ENCODE measurements around the gene BHLHE41.

BHLHE41 gene

GRCh38 chr12:26162905-26163304, 38.1 kb upstream of the BHLHE41 start:
- Histone ChIP-seq H3K27me3 (ENCODE audit: insufficient read depth, low read length, poor library complexity) (no peaks in the 10 kb centered on the region), H3K4ac (ENCODE audit: low read depth, low read length) (no peak overlapping the region), H4K8ac (ENCODE audit: low read depth, low read length) (no peak overlapping the region), H3K9ac (ENCODE audit: low read length) (no peak overlapping the region), H3K23ac (ENCODE audit: low read length) (no peak overlapping the region), H3K18ac (ENCODE audit: low read length) (no peak overlapping the region), H3K79me2 (ENCODE audit: control insufficient read depth, insufficient read depth, low read length) (no peaks in the 10 kb centered on the region), H2AK5ac (ENCODE audit: low read length) (no peak overlapping the region), H2BK5ac (ENCODE audit: low read length) (no peak overlapping the region), H3K27ac (ENCODE audit: low read depth, low read length) (no peak overlapping the region), H3K36me3 (ENCODE audit: control insufficient read depth, insufficient read depth, low read length) (no peaks in the 10 kb centered on the region), H2BK120ac (ENCODE audit: low read depth, low read length) (no peak overlapping the region), H3K4me3 (ENCODE audit: low read length) (no peak overlapping the region), H4K5ac (ENCODE audit: low read length) (no peak overlapping the region), H3K79me1 (ENCODE audit: low read length) (no peaks in the 10 kb centered on the region), H3K4me1 (ENCODE audit: control insufficient read depth, low read depth, low read length) (no peaks in the 10 kb centered on the region), H2BK15ac (replicated peaks; ENCODE audit: low read depth) (no peak overlapping the region), H3K4me2 (ENCODE audit: low read length) (no peak overlapping the region), H3K56ac (ENCODE audit: low read length) (no peak overlapping the region)
- no peak for DNase-seq
- WGBS (ENCODE audit: extremely low coverage, insufficient coverage, low lambda C conversion rate) = 100% methylated on average over 1 of the region's 4 CpGs

DNA sequence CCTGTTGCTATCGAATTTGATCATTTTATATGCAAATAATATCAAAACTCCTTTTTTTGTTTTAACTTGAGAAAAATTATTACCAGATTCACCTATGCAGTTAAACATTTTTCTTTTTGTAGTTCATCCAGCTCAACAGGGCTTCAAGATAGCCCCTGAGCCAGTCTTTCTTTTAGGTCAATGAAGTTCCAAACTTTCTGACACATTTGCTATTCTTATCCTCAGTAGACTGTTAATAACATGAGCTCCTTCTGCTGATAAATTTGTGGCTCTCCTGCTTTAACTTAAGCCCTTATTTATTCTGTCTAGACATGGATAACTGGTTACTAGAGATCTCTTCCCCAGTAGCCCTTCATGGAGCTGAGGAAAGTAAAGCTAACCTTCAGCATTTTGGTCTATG, 37.3 kb upstream of the BHLHE41 start:
- Histone ChIP-seq H2AK5ac (ENCODE audit: low read length) (no peak overlapping the region), H3K27me3 (ENCODE audit: insufficient read depth, low read length, poor library complexity) (no peaks in the 10 kb centered on the region), H3K36me3 (ENCODE audit: control insufficient read depth, insufficient read depth, low read length) (no peaks in the 10 kb centered on the region), H3K4me3 (ENCODE audit: low read length) (no peak overlapping the region), H3K79me2 (ENCODE audit: control insufficient read depth, insufficient read depth, low read length) (no peaks in the 10 kb centered on the region), H3K18ac (ENCODE audit: low read length) (no peak overlapping the region), H3K27ac (ENCODE audit: low read depth, low read length) (no peak overlapping the region), H3K4ac (ENCODE audit: low read depth, low read length) (no peak overlapping the region), H3K4me1 (ENCODE audit: control insufficient read depth, low read depth, low read length) (no peaks in the 10 kb centered on the region), H4K8ac (ENCODE audit: low read depth, low read length) (no peak overlapping the region), H3K79me1 (ENCODE audit: low read length) (no peaks in the 10 kb centered on the region), H2BK15ac (replicated peaks; ENCODE audit: low read depth) (no peak overlapping the region), H2BK120ac (ENCODE audit: low read depth, low read length) (no peak overlapping the region), H3K56ac (ENCODE audit: low read length) (no peak overlapping the region), H3K9ac (ENCODE audit: low read length) (no peak overlapping the region), H4K5ac (ENCODE audit: low read length) (no peak overlapping the region), H3K23ac (ENCODE audit: low read length) (no peak overlapping the region), H2BK5ac (ENCODE audit: low read length) (no peak overlapping the region), H3K4me2 (ENCODE audit: low read length) (no peak overlapping the region)
- no peak for DNase-seq
- WGBS (ENCODE audit: extremely low coverage, insufficient coverage, low lambda C conversion rate) = no CpG with 5 or more reads among the region's 1 CpG

- Histone ChIP-seq H3K27ac (ENCODE audit: low read depth, low read length) (no peak overlapping the region), H4K5ac (ENCODE audit: low read length) (no peak overlapping the region)
Observed at GRCh38 chr12:26158078-26158764, 33.4 kb upstream of the BHLHE41 start.

GRCh38 chr12:26157001-26157400, 32.2 kb upstream of the BHLHE41 start:
- Histone ChIP-seq H2AK5ac (ENCODE audit: low read length) (no peak overlapping the region), H3K79me1 (ENCODE audit: low read length) (no peaks in the 10 kb centered on the region), H3K56ac (ENCODE audit: low read length) (no peak overlapping the region), H4K5ac (ENCODE audit: low read length) (no peak overlapping the region), H3K27me3 (ENCODE audit: insufficient read depth, low read length, poor library complexity) (no peaks in the 10 kb centered on the region), H4K8ac (ENCODE audit: low read depth, low read length) (no peak overlapping the region), H3K23ac (ENCODE audit: low read length) (no peak overlapping the region), H3K18ac (ENCODE audit: low read length) (no peak overlapping the region), H2BK120ac (ENCODE audit: low read depth, low read length) (no peak overlapping the region), H3K79me2 (ENCODE audit: control insufficient read depth, insufficient read depth, low read length) (no peaks in the 10 kb centered on the region), H2BK15ac (replicated peaks; ENCODE audit: low read depth) (no peak overlapping the region), H3K4me1 (ENCODE audit: control insufficient read depth, low read depth, low read length) (no peaks in the 10 kb centered on the region), H2BK5ac (ENCODE audit: low read length) (no peak overlapping the region), H3K4ac (ENCODE audit: low read depth, low read length) (no peak overlapping the region), H3K4me2 (ENCODE audit: low read length) (no peak overlapping the region), H3K27ac (ENCODE audit: low read depth, low read length) (no peak overlapping the region), H3K4me3 (ENCODE audit: low read length) (no peak overlapping the region), H3K36me3 (ENCODE audit: control insufficient read depth, insufficient read depth, low read length) (no peaks in the 10 kb centered on the region), H3K9ac (ENCODE audit: low read length) (no peak overlapping the region)
- DNase-seq = no peak
- no CpG with 5 or more reads among the region's 3 CpGs for WGBS (ENCODE audit: extremely low coverage, insufficient coverage, low lambda C conversion rate)

More at GRCh38 chr12:26158078-26158764, 33.4 kb upstream of the BHLHE41 start:
- H3K23ac ChIP-seq (ENCODE audit: low read length) = no peak overlapping the region
- H2BK5ac ChIP-seq (ENCODE audit: low read length) = no peak overlapping the region
- H3K4me2 ChIP-seq (ENCODE audit: low read length) = no peak overlapping the region
- H3K4me3 ChIP-seq (ENCODE audit: low read length) = no peak overlapping the region
- H3K56ac ChIP-seq (ENCODE audit: low read length) = no peak overlapping the region
- no peaks in the 10 kb centered on the region for H3K27me3 ChIP-seq (ENCODE audit: insufficient read depth, low read length, poor library complexity)
- H2BK120ac ChIP-seq (ENCODE audit: low read depth, low read length) = no peak overlapping the region
- DNase-seq = peak; percentile 71
- no peak overlapping the region for H4K8ac ChIP-seq (ENCODE audit: low read depth, low read length)
- H3K9ac ChIP-seq (ENCODE audit: low read length) = no peak overlapping the region
- no peaks in the 10 kb centered on the region for H3K4me1 ChIP-seq (ENCODE audit: control insufficient read depth, low read depth, low read length)
- no peaks in the 10 kb centered on the region for H3K79me2 ChIP-seq (ENCODE audit: control insufficient read depth, insufficient read depth, low read length)
- no peaks in the 10 kb centered on the region for H3K79me1 ChIP-seq (ENCODE audit: low read length)
- H3K4ac ChIP-seq (ENCODE audit: low read depth, low read length) = no peak overlapping the region
- no peak overlapping the region for H2AK5ac ChIP-seq (ENCODE audit: low read length)
- no peak overlapping the region for H3K18ac ChIP-seq (ENCODE audit: low read length)
- H3K36me3 ChIP-seq (ENCODE audit: control insufficient read depth, insufficient read depth, low read length) = no peaks in the 10 kb centered on the region
- no peak overlapping the region for H2BK15ac ChIP-seq (replicated peaks; ENCODE audit: low read depth)
- no CpG with 5 or more reads among the region's 3 CpGs for WGBS (ENCODE audit: extremely low coverage, insufficient coverage, low lambda C conversion rate)

GRCh38 chr12:26156201-26156871, 31.5 kb upstream of the BHLHE41 start:
- H3K18ac ChIP-seq (ENCODE audit: low read length) = no peak overlapping the region
- H2BK120ac ChIP-seq (ENCODE audit: low read depth, low read length) = no peak overlapping the region
- no peak for DNase-seq
- H3K79me2 ChIP-seq (ENCODE audit: control insufficient read depth, insufficient read depth, low read length) = no peaks in the 10 kb centered on the region
- H4K5ac ChIP-seq (ENCODE audit: low read length) = no peak overlapping the region
- no peak overlapping the region for H3K27ac ChIP-seq (ENCODE audit: low read depth, low read length)
- no peaks in the 10 kb centered on the region for H3K27me3 ChIP-seq (ENCODE audit: insufficient read depth, low read length, poor library complexity)
- H3K4me3 ChIP-seq (ENCODE audit: low read length) = no peak overlapping the region
- no peaks in the 10 kb centered on the region for H3K4me1 ChIP-seq (ENCODE audit: control insufficient read depth, low read depth, low read length)
- H3K9ac ChIP-seq (ENCODE audit: low read length) = no peak overlapping the region
- WGBS (ENCODE audit: extremely low coverage, insufficient coverage, low lambda C conversion rate) = no CpG with 5 or more reads among the region's 17 CpGs
- H3K4ac ChIP-seq (ENCODE audit: low read depth, low read length) = no peak overlapping the region
- H2BK5ac ChIP-seq (ENCODE audit: low read length) = no peak overlapping the region
- H3K23ac ChIP-seq (ENCODE audit: low read length) = no peak overlapping the region
- H2AK5ac ChIP-seq (ENCODE audit: low read length) = no peak overlapping the region
- H4K8ac ChIP-seq (ENCODE audit: low read depth, low read length) = no peak overlapping the region
- no peak overlapping the region for H3K4me2 ChIP-seq (ENCODE audit: low read length)
- H3K56ac ChIP-seq (ENCODE audit: low read length) = no peak overlapping the region
- no peaks in the 10 kb centered on the region for H3K79me1 ChIP-seq (ENCODE audit: low read length)
- no peaks in the 10 kb centered on the region for H3K36me3 ChIP-seq (ENCODE audit: control insufficient read depth, insufficient read depth, low read length)
- no peak overlapping the region for H2BK15ac ChIP-seq (replicated peaks; ENCODE audit: low read depth)
